NCI-H748 (cell line): ENCODE measurements around the gene HEMK1.

ENCODE experiments used
- DNase-seq: peaks from one replicate; lab custom pipeline; 2025; ENCODE audit not compliant: unreplicated experiment; lab: John Stamatoyannopoulos, UW

Gene HEMK1

GRCh38 chr3:50568947-50569749, at the start of gene HEMK1:
Gene HEMK1 (plus strand): TSS chr3:50569522. CDS start chr3:50571105, 1,583 bp downstream.
- peak; percentile 90 for DNase-seq

DNA sequence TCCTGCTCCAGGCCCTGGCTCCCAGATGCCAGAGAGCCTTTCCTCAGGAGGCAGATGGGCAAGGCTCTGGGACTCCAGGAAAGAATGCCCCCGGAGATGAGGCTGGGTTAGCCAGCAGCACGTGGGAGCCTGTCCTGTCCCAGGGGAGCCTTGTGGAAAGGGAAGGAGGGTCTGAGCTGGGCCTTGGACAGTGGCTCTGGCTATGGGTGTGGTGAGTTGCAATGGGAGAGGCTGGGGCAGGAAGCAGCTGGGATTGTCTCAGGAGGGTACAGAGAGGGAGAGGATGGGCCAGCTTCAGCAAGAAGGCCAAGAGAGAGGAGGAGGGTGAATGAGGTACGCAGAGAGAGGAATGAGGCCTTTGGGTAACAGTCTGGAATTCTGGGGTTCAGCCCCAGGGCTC, 48.5 kb upstream of the HEMK1 start:
- no peak for DNase-seq

DNA sequence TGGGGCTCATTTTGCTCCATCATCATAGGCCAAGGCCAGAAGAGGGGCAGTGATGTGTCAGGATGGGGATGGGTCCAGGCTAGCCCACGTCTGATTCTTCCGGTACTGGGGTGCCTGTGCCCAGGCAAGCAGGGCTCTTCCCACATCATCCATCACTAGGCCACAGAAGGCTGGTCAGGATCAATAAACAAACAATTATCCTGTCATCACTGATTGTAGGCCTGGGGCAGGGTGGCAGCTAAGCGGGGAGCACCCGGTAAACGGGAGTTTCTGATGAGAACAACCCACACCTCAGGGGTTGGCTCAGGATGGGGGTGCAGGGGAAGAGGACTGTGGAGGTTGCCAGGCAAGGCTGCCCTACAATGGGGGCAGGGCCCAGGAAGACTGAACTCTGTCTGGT, 47.8 kb upstream of the HEMK1 start:
- DNase-seq, result no peak

DNA sequence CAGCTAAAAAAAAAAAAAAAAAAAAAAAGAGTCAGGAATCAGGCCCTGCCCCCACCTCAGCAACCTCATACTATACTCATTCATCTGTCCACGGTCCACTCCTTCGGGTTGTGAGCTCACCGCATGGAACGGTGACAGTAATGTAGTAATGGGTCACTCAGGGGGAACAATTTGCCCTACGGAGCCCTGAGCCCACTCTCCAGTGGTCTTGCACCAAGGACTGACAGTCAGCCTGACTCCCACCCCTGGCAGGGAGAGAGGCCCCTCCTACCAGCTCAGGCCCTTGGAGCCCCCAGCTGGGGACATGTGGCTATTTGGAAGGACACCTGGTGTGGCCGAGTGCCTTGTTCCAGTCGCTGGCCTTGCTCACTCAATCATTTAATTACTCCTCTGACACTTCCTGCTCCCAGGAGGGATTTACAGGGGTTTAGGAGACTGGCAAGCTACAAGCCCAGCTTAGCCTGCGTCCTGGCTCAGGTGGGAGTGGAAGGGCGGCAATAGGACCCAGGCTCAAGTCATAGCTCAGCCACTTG, 46.0 kb upstream of the HEMK1 start:
- DNase-seq, result no peak

- DNase-seq, result no peak
These were observed 44.6 kb upstream of the HEMK1 start for GRCh38 chr3:50524746-50525145.

DNA sequence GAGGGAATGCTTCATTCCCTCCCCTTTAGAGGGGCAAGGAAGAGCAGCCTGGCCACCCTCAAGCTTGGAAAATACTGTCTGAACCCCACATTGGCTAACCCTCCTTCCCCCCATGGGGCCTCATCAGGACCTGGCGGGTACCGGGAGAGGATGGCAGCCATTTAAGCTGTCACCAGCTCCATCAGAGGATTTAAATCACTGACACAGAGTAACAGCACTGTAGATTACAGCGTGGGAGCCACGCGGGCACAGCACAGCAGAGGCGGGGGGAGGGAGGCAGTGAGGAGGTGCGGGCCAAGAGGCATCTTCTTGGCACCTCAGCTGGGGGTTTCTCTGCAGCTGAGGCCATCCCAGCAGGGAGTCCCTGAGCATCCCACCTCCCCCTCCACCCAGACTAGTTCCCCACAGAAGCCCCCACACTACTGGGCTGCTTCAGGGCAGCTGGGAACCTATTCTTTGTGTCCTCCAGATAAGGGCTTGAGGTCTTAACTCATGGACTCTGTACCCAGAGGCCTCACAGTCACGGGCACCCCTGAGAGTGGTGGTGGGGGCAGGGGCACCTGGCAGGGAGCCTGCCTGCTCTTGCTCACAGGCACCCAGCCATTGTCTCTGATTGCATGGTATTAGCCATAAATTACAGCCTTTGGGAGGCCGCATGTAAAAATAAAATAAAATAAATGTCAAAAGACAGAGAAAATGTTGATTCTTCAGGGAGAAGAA, 44.0 kb upstream of the HEMK1 start:
- DNase-seq, result no peak

DNA sequence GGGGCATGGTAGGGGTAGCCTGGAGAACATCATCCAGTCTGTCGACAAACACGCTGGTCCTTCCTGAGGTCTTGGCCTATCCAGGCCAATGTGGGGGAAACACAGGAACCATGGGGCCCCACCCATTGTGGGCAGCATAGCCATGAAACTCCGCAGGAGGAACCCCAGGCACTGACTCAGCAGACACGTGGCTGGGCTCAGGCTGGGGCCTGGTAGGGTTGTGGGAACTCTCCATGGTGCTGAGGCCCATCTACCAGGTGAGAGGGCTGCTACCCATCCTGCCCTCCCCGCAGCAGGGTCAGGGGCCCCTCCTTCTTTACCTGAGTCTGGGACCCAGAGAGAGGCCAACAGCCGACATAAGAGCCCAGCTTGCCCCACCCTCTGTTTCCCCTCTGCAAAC, 43.3 kb upstream of the HEMK1 start:
- DNase-seq, result no peak

GRCh38 chr3:50530001-50530970, 39.0 kb upstream of the HEMK1 start:
- DNase-seq, result peak; percentile 24

DNA sequence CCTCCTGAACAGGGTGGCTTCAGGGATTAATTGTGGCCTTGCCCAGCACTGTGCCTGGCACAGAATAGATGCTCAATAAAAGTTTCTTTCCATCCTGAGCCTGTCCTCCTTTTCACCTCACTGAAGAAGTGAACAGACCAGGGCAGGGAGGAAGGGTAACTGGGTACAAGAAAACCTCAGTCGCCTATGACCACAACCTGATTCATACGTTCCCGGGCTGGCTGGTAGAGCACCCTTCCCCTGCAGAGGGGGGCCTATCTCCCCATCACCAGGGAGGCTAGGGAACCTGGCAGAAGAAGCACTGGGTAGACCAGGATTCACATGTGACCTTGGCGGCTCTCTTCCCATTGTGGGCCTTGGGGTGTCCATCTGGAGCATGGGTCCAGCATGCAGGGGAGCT, 38.1 kb upstream of the HEMK1 start:
- DNase-seq, result no peak

GRCh38 chr3:50532062-50532705, 37.1 kb upstream of the HEMK1 start:
- DNase-seq, result no peak

- no peak for DNase-seq
These were observed 36.0 kb upstream of the HEMK1 start for GRCh38 chr3:50533316-50533715.

- DNase-seq, result no peak
These were observed 35.4 kb upstream of the HEMK1 start for GRCh38 chr3:50533807-50534461.

DNA sequence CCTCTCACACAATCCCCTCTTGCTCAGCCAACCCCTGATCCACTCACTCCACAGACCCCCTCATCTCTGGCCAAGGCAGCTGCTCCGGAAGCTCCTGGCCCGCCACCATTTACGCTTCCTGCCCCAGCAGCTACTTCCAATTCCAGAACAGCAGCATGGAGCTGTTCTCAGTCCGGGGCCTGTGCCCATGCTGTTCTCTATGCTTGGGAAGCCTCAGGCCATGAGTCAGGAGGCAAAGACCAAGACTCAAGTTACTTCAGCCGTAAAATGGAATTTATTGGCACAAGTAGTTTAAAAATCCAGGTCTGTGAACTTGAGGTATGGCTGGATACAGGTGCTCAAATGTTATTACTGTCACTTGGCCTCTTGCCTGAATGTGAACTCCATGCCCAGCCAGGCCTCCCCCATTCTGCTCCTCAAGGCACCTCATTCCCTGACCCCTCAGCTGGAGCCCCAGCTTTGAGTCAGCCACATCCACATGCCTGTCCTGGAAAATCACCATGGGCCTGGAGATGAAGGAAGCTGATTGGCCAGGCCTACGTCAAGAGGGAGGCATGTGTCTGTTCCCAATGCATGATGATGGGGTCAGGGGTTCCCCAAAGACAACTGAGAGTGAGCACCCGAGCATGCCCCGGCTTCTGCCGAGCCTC, 34.5 kb upstream of the HEMK1 start:
- DNase-seq, result no peak

DNA sequence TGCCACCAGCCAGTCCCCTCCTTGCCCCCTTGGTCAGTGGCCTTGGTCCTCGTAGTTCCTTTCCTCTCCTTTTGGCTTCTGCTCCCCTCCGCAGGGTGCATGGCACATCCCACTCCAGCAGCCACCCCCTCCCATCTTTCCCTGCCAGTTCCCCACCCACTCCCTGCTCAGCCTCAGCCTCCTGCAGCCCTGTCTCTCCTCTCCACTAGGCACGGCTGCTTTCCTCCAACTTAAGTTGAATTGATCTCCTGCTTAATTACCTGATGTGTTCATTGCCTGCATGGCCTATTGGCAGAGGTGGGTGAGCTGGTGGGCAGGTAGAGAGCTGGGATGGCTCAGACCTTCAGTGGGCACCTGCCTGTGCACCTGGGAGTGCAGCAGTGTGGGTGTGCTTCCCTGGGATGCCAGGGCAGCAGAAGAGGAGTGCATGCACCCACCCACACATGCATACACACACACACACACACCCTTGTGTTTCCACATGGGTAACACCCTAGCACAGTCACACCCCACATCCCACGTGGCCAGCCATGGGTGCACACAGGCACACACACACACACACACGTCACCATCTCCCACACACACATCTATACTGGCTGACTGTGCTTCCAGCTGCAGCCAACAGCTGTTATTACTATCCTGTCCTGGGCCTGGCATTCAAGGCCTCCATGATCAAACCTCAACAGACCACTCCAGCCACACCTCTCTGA, 32.7 kb upstream of the HEMK1 start:
- DNase-seq, result no peak

GRCh38 chr3:50537421-50538129, 31.7 kb upstream of the HEMK1 start:
- no peak for DNase-seq

DNA sequence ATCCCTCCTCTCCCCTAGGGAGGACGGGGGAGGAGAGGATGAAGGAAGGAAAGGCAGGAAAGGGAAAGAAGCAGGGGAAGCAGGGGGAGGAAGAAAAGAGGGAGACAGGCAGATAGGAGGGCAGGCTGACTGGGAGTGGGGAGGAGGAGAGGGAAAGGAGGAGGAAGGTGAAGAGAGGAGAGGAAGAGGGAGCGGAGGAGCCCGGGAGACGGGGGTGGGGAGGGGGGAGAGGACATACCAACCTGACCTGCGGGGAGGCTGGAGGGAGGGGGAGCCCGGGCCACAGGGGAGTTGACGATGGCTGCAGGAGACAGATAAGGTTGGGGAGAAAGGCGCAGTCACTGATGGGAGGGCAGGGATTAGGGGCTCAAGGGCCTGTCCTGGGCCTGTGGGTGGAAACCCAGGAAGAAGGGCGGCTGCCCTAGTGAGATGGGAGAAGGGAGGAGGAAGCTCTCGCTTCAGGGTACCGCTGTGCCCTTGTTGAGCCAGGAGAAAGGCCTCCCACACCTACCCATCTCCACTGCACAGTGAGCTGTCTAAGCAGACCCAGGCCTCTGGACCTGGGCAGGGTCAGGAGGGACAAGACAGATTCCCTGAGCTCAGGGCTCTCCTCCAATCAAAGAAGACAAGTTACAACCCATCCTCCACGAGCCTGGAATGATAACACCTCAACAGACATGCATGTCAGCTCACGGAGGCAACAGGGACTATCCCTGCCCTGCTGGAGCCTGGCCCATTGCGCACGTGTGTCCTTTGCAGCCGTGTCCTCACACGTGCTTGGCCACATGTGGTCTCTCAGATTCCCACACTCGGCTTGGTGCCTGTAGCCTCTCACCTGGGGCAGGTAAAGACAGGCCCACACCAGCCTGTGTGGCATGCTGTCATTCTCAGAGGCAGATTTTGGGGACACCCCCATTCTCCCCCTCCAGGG, 29.7 kb upstream of the HEMK1 start:
- no peak for DNase-seq
